ENCODE results near the gene AQP7. TPM values are rescaled to one million over a fixed set of nuclear protein-coding genes. Genes with fewer than 3 reads are reported as not detected.
"Not testable (repeated sequence)": the region's sequence is repeated elsewhere in the genome, so short reads cannot be mapped to it uniquely, and the experiment has no call there.

The AQP7 gene
- total RNA-seq, result not detected in 2 replicates

DNA sequence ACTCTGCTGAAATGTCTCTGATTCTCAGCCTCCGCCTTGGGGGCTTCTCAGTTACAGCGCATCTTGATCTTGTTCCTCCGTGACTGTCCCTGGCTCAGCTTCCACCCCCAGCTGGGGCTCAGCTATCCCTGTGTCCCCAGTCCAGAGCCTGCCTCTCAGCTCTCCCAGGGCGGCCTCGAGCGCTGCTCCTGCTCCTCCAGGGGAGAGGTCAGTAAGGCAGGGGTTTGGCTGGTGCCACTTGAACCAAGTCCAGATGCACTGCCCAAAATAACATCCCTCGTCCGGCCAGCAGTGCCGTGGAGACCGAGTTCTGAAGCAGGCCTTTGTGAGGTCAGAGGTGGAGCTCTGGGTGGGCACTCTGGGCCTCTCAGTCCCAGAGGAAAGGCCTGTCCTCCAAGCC is at the start of gene AQP7:
AQP7 (minus strand) TSS at position 198 of the 400 bp plus-strand sequence. CDS start 1,306 bp downstream, outside the sequence.
- not testable (repeated sequence) for H3K9me3 Mint-ChIP-seq; H3K4me1 Mint-ChIP-seq; DNase-seq; H3K27me3 Mint-ChIP-seq; H3K36me3 Mint-ChIP-seq (ENCODE audit: low read depth); H3K4me3 Mint-ChIP-seq
- intact Hi-C loops (cut with micrococcal nuclease), result loop anchor here (2.0 to 5.0 kb wide), 2 partner anchors 45 to 114 kb away; partner anchors contain the start of gene AQP3
- peak within 1 kb of the TSS; percentile 34 for H3K27ac Mint-ChIP-seq

DNA sequence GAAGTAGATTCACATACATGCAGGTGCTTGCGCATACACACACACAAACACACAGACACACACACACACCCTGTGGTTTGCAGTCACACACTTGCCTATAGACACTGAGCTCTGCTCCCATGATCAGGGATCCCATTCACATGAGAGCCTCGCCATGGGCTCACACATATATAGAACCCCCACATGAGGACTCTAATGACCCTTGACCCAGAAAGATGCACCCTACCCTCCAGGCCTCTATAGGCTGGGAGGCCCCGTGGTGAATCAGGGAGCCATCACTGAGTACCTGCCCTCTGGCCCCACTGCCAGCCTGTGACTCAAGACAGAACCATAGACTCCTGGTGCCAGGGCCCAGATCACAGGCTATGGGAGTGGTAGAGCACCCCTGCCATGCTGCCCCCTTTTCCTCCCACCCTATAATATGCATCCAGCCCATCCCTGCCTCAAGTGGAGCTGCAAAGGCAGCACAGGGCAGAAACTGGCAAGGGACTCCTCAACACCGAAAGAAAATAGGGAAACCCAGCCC is 48.3 kb upstream of the AQP7 start:
- Mint-ChIP-seq H3K27ac (no peak overlapping the region), H3K36me3 (ENCODE audit: low read depth) (no peaks in the 10 kb centered on the region), H3K4me3 (no peak overlapping the region), H3K9me3 (no peaks in the 10 kb centered on the region), H3K27me3 (no peaks in the 10 kb centered on the region), H3K4me1 (peaks cover 53% of the 10 kb centered on the region)
- DNase-seq, result no peak
- intact Hi-C loops (cut with micrococcal nuclease), result no loop called here

DNA sequence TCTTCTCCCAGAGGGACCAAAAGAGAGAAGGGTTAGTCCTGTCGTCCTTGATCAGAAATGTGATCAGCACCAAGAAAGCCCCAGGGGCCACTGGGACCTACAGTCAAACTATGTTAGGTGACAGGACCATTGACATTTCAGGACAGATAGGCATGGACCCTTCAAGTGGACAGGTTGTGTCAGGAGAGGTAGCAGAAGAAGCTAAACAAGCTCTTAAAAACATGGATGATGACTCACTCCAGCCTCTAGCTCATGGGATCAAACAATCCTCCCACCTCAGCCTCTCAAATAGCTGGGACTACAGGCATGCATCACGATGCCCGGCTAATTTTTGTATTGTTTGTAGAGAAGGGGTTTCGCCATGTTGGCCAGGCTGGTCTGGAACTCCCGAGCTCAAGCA is 47.3 kb upstream of the AQP7 start:
- peaks cover 60% of the 10 kb centered on the region for H3K4me1 Mint-ChIP-seq
- intact Hi-C loops (cut with micrococcal nuclease), result loop anchor here (5.0 kb wide), 2 partner anchors 47 to 282 kb away; partner anchors contain the start of genes AQP7 and B4GALT1

DNA sequence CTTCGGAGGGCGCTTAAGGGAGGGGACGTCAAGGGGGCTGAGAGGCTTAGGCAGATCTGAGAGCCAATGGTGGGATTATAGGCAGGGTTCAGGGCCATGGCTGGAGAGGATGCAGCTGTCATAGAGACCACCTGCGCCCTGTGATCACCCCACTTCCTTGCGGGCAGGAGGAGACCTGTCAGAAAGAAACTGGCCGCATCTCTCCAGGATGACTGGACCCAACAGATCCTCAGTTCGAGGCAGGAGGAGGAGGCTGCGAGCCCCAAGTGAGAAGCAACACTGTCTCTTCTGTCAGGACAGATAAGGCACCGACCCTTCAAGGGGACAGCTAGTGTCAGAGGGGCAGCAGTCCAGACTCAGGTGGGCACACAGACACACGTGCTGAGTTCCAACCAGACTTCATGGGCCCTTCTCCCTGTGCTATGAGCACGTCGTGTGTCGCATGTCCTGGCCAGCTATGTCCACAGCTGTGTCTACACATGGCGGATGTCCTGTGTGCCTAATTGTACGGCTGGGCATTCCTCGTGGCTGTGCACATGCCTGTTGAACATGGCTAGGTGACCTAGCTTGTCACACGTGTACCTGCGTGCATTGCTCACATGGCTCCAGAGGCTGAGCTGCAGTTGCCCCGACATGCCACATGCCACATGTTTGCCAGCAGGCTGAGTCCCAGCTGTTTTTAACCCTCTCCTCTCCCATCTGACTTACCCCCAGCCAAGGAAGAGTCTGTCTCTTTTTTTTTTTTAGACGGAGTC is 45.6 kb upstream of the AQP7 start:
- H3K4me3 Mint-ChIP-seq, result peak overlapping the region; percentile 86
- no peaks in the 10 kb centered on the region for H3K27me3 Mint-ChIP-seq
- peak overlapping the region; percentile 80 for H3K27ac Mint-ChIP-seq
- peaks cover 11% of the 10 kb centered on the region for H3K36me3 Mint-ChIP-seq (ENCODE audit: low read depth)
- no peaks in the 10 kb centered on the region for H3K9me3 Mint-ChIP-seq
- intact Hi-C loops (cut with micrococcal nuclease), result loop anchor here (2.0 to 5.0 kb wide), 5 partner anchors 25 to 601 kb away; partner anchors contain the start of genes AQP7, B4GALT1, NOL6 and UBAP2
- peaks cover 57% of the 10 kb centered on the region for H3K4me1 Mint-ChIP-seq
- DNase-seq, result no peak

More for the DNA sequence above, 47.3 kb upstream of the AQP7 start:
- no peak for DNase-seq
- no peak overlapping the region for H3K27ac Mint-ChIP-seq
- H3K27me3 Mint-ChIP-seq, result no peaks in the 10 kb centered on the region
- H3K4me3 Mint-ChIP-seq, result no peak overlapping the region
- H3K36me3 Mint-ChIP-seq (ENCODE audit: low read depth), result peaks cover 3% of the 10 kb centered on the region
- H3K9me3 Mint-ChIP-seq, result no peaks in the 10 kb centered on the region

DNA sequence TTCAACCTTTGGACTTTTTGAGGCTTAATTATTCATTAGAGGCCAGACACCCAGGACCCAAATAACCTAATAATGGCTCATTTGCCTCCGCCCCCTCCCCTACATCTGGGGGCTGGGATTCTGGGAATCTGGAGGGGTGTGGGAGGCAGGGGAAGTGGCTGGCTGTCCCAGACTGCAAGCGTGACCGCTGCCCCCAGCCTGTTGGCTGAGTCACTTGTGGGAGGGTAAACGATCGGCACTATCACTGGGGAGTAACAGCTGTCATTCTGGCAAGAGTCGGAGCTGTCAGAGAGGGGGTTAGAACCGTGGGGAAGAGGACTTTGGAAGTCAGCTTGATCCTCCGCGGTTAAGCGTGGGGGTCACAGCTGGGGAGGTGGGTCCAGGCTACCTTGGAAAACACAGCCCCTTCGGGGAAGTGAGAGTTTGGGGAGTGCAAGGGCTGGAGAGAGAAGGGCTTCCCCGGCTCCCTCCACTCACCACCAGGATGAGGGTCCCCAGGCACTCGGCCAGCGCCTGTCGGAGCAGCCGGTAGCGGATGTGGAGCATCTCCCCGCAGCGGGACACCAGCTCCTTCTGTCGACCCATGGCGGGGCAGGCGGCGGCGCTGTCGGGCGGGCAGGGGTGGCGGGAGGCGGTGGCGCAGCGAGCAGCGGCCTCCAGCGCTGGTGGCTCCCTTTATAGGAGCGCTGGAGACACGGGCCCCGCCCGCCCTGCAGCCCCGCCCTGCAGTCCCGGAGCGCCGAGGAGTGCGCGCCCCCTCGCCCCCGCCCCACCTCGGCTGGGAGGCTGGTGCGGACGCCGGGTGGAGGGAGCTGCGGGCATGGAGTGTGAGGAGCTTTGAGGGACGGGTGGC is 44.8 kb upstream of the AQP7 start, which contains the start of gene AQP3:
AQP3 (minus strand) TSS at position 648 of the 853 bp plus-strand sequence; CDS start at position 585, 63 bp downstream.
- Mint-ChIP-seq H3K36me3 (ENCODE audit: low read depth) (peaks cover 15% of the 10 kb centered on the region), H3K9me3 (no peaks in the 10 kb centered on the region), H3K27me3 (no peaks in the 10 kb centered on the region), H3K27ac (peak within 1 kb of the TSS; percentile 91), H3K4me1 (peaks cover 50% of the 10 kb centered on the region), H3K4me3 (peak within 1 kb of the TSS; percentile 86)
- intact Hi-C loops (cut with micrococcal nuclease), result loop anchor here (1.0 to 5.0 kb wide), 8 partner anchors 26 to 602 kb away; partner anchors contain the start of genes AQP7, B4GALT1, BAG1 and NFX1
- peak; percentile 94 for DNase-seq

DNA sequence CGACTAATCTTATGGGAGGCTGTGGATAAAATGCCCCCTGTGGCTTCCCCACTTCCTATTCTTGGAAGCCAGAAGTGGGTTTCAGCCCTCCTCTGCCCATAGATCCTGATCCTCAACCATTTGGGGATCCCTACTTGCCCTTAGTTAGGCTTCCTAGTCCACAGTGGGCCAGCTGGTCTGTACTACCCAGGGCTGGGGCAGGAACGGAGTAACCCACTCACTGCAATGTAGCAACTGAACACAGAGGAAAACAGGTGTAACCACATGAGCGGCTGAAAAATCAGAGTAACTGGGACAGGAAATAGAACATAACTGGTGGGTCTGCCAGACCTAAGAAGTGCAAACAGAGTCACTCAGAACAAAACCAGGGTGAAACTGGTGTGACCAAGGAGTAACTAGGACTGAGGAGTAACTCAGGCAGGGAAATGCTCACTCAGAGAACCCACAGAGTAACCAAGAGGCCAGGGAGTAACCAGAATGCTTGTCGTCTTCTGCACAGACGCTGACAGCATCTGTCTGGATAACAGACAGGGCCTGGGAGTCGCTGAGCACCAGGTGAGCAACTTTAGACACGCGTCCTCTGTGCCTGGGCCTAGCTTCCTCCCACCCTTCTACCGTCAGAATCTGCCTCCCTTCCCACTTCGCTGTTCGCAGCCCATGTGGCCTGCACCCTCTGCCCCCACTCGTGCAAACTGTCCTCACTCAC is 44.0 kb upstream of the AQP7 start:
- peaks cover 21% of the 10 kb centered on the region for H3K36me3 Mint-ChIP-seq (ENCODE audit: low read depth)
- peak overlapping the region; percentile 86 for H3K4me3 Mint-ChIP-seq
- H3K9me3 Mint-ChIP-seq, result no peaks in the 10 kb centered on the region
- intact Hi-C loops (cut with micrococcal nuclease), result loop anchor here (1.0 to 5.0 kb wide), 8 partner anchors 26 to 602 kb away; partner anchors contain the start of genes AQP7, B4GALT1, BAG1 and NFX1
- peak; percentile 86 for DNase-seq
- peaks cover 55% of the 10 kb centered on the region for H3K4me1 Mint-ChIP-seq
- peak overlapping the region; percentile 91 for H3K27ac Mint-ChIP-seq
- no peaks in the 10 kb centered on the region for H3K27me3 Mint-ChIP-seq

DNA sequence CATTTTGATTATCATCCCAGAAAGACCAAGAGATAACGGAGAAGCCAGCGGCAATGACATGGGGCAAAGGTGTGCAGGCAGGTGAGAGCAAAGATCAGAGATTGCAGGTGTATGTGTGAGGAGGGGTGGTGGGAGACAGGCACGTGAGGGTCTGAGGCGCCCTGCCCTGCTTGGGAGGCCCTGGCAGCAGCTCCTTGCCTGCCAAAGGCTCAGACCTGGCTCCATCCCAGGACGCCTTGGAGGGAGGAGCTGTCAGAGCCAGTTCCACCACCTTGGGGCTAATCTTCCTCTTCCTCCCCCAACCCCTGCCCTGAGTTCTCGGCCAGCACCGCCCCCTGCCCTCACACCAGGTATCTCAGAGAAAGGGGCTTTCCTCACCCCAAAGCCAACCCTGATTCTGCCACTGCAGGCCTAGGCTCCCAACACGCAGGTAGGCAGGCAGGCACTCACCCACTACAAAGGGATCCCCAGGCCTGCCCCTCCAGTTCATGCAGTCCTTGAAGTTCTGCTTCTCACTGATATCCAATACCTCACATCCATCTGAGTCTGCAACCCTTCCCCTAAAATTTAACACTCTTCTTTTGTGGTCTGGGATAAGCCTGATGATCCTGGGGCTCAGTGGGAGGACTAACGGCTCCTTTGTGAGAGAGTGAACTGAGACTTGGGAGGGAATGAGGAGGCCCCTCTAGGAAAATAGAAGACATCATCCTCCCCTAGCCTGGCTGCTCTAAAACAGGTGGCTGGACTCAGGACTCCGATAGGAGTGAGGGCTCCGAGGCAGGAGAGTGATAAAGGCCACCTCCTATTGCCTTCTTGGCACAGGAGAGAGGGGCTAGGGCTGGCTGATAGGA is 43.2 kb upstream of the AQP7 start:
- Mint-ChIP-seq H3K27me3 (no peaks in the 10 kb centered on the region), H3K36me3 (ENCODE audit: low read depth) (peaks cover 27% of the 10 kb centered on the region), H3K4me3 (peak overlapping the region; percentile 86)

DNA sequence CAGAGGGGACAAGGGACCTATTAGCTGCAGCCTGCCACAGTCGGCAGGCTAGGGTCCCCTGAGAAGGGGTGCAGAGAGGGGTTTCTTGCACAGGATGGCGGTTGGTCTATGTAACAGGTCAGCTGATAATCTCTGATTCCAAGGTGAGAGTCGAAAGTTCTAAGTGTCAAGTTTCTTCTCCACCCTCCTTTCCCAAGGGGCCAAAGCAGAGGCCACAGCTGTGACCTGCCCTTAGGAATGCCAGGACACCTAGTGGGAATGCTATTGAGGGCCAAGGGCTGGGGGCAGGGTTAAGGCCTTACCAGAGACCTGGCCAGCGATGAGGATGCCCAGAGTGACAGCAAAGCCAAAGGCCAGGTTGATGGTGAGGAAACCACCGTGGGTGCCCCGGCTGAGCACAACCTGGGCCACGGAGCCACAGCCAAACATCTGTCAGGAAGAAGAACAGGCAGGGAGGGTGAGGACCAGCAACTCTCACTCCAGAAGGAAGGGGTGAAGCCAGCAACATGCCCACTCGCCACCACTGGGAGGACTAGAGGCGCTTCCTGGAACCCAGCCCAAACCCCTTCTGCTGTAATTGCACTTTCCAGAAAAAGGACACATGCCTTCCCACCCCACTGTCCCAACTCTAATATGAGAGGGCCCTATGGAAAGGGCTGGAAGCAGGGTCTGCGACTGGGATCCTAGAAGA is 41.2 kb upstream of the AQP7 start:
- Mint-ChIP-seq H3K27ac (no peak overlapping the region), H3K9me3 (no peaks in the 10 kb centered on the region), H3K4me3 (no peak overlapping the region), H3K36me3 (ENCODE audit: low read depth) (peaks cover 33% of the 10 kb centered on the region), H3K27me3 (no peaks in the 10 kb centered on the region), H3K4me1 (peaks cover 74% of the 10 kb centered on the region)
- no peak for DNase-seq
- intact Hi-C loops (cut with micrococcal nuclease), result no loop called here

More for the DNA sequence above, 43.2 kb upstream of the AQP7 start:
- H3K9me3 Mint-ChIP-seq, result no peaks in the 10 kb centered on the region
- intact Hi-C loops (cut with micrococcal nuclease), result loop anchor here (1.0 to 5.0 kb wide), 8 partner anchors 27 to 603 kb away; partner anchors contain the start of genes AQP7, B4GALT1, BAG1 and NFX1
- peak overlapping the region; percentile 91 for H3K27ac Mint-ChIP-seq
- no peak for DNase-seq
- H3K4me1 Mint-ChIP-seq, result peaks cover 61% of the 10 kb centered on the region

- Mint-ChIP-seq H3K4me3 (no peak overlapping the region), H3K36me3 (ENCODE audit: low read depth) (peaks cover 33% of the 10 kb centered on the region), H3K9me3 (no peaks in the 10 kb centered on the region), H3K27me3 (no peaks in the 10 kb centered on the region), H3K4me1 (peaks cover 69% of the 10 kb centered on the region), H3K27ac (no peak overlapping the region)
- intact Hi-C loops (cut with micrococcal nuclease), result no loop called here
- no peak for DNase-seq
Measured at GRCh38 chr9:33443047-33443446, 40.7 kb upstream of the AQP7 start.

GRCh38 chr9:33442125-33442524 is 39.8 kb upstream of the AQP7 start:
- DNase-seq, result no peak
- no peaks in the 10 kb centered on the region for H3K9me3 Mint-ChIP-seq

DNA sequence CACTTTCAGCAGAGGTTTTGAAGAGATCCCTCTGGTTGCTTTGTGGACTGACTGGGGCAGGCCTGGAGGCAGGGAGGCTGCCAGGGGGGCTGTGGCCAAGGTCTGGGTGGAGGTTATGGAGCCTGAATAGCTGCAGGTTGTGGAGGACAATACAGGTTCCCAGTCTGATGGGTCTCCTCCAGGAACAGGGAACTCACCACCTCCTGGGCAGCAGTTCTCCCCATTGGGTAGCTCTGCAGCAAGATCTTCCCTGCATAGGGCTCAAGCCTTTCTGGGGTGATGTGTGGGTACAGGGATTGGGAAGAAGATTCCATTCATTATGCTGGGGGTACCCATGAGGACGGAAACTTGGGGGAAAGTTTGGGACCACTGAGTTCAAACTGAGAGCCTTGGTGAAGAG is 38.2 kb upstream of the AQP7 start:
- DNase-seq, result no peak
- Mint-ChIP-seq H3K36me3 (ENCODE audit: low read depth) (peaks cover 33% of the 10 kb centered on the region), H3K9me3 (no peaks in the 10 kb centered on the region), H3K4me1 (peaks cover 64% of the 10 kb centered on the region), H3K27me3 (no peaks in the 10 kb centered on the region), H3K4me3 (no peak overlapping the region), H3K27ac (no peak overlapping the region)
- intact Hi-C loops (cut with micrococcal nuclease), result no loop called here

More at GRCh38 chr9:33442125-33442524, 39.8 kb upstream of the AQP7 start:
- Mint-ChIP-seq H3K4me3 (no peak overlapping the region), H3K27me3 (no peaks in the 10 kb centered on the region), H3K27ac (peak overlapping the region; percentile 8), H3K36me3 (ENCODE audit: low read depth) (peaks cover 33% of the 10 kb centered on the region), H3K4me1 (peaks cover 68% of the 10 kb centered on the region)
- intact Hi-C loops (cut with micrococcal nuclease), result no loop called here

- Mint-ChIP-seq H3K4me3 (no peak overlapping the region), H3K4me1 (peaks cover 64% of the 10 kb centered on the region), H3K36me3 (ENCODE audit: low read depth) (peaks cover 33% of the 10 kb centered on the region), H3K27me3 (no peaks in the 10 kb centered on the region), H3K9me3 (no peaks in the 10 kb centered on the region), H3K27ac (no peak overlapping the region)
- DNase-seq, result no peak
- intact Hi-C loops (cut with micrococcal nuclease), result no loop called here
Measured at GRCh38 chr9:33440204-33440603, 37.8 kb upstream of the AQP7 start.
